Measurements from ENCODE around the gene CMTR2.

- TF ChIP-seq CTCF (IDR thresholded peaks at IDR 0.05) = no peak
- no peak for TF ChIP-seq POLR2A (IDR thresholded peaks at IDR 0.05)
- TF ChIP-seq POLR2AphosphoS5 (IDR thresholded peaks at IDR 0.05) = no peak
Observed at GRCh38 chr16:71282943-71283342, 6.3 kb downstream of the CMTR2 start.

Measured in upper lobe of left lung (tissue), 4 donors.